Measurements from ENCODE around the gene KNDC1.

DNA sequence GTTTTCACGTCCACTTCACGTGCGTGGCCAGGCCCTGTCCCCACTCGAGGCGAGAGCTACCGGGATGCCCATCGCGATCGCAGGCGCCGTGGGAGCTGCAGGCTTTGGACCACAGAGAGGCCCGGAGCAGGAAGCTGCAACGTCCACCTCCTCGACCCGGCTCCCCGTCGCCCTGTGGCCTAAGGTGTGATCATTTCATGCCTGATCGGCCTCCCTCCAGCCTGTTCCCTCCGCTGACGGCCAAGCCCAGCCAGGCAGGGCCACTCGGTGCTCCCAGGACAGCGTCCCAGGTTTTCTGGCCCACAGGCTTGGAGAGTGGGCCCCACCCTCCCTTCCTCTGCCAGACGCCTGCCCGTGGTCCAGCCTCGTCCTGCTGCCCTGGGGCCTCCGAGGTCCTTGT, 19.6 kb downstream of the KNDC1 start:
- TF ChIP-seq, protein P1, sequence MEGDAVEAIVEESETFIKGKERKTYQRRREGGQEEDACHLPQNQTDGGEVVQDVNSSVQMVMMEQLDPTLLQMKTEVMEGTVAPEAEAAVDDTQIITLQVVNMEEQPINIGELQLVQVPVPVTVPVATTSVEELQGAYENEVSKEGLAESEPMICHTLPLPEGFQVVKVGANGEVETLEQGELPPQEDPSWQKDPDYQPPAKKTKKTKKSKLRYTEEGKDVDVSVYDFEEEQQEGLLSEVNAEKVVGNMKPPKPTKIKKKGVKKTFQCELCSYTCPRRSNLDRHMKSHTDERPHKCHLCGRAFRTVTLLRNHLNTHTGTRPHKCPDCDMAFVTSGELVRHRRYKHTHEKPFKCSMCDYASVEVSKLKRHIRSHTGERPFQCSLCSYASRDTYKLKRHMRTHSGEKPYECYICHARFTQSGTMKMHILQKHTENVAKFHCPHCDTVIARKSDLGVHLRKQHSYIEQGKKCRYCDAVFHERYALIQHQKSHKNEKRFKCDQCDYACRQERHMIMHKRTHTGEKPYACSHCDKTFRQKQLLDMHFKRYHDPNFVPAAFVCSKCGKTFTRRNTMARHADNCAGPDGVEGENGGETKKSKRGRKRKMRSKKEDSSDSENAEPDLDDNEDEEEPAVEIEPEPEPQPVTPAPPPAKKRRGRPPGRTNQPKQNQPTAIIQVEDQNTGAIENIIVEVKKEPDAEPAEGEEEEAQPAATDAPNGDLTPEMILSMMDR (IDR thresholded peaks at IDR 0.05 in 8 of 11, conservative IDR thresholded peaks at IDR 0.05 in 3 of 11) = no peak
- no peak for TF ChIP-seq POLR2A (IDR thresholded peaks at IDR 0.05)
